Measurements from ENCODE around the gene KCNJ16. TPM values are rescaled to one million over a fixed set of nuclear protein-coding genes. Genes with fewer than 3 reads are reported as not detected.

The KCNJ16 gene
- total RNA-seq, 4 donors from 2014 or later, result 0.54 to 0.96 TPM; not detected in 2

DNA sequence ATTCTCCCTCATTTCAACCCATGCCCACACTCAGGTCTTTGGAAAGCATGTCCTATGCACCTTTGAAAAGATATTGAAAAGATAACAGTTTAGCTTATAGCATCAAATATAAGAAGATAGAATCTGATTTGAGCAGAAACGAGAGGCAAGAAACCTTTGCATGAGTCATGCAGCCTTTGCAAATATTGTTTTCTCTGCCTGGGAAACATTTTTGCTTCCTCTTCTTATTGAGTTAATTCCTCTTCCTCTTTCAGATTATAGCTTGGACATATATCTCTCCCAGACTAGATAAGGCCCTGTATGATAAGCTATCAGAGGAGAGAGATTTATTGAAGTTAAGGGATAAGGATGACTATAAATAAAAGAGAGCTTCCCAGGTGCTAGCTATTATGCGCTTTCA is 48.2 kb downstream of the KCNJ16 start:
- Histone ChIP-seq H3K9me3 (no peaks in the 10 kb centered on the region), H3K4me1 (no peaks in the 10 kb centered on the region), H3K36me3 (no peaks in the 10 kb centered on the region), H3K27ac (no peak overlapping the region), H3K4me3 (no peak overlapping the region), H3K27me3 (no peaks in the 10 kb centered on the region)
- no peak for TF ChIP-seq POLR2A (IDR thresholded peaks at IDR 0.05)
- no peak for TF ChIP-seq POLR2AphosphoS5 (IDR thresholded peaks at IDR 0.05)
- TF ChIP-seq, protein P1, sequence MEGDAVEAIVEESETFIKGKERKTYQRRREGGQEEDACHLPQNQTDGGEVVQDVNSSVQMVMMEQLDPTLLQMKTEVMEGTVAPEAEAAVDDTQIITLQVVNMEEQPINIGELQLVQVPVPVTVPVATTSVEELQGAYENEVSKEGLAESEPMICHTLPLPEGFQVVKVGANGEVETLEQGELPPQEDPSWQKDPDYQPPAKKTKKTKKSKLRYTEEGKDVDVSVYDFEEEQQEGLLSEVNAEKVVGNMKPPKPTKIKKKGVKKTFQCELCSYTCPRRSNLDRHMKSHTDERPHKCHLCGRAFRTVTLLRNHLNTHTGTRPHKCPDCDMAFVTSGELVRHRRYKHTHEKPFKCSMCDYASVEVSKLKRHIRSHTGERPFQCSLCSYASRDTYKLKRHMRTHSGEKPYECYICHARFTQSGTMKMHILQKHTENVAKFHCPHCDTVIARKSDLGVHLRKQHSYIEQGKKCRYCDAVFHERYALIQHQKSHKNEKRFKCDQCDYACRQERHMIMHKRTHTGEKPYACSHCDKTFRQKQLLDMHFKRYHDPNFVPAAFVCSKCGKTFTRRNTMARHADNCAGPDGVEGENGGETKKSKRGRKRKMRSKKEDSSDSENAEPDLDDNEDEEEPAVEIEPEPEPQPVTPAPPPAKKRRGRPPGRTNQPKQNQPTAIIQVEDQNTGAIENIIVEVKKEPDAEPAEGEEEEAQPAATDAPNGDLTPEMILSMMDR (IDR thresholded peaks at IDR 0.05), result no peak
- no peak for TF ChIP-seq EP300 (IDR thresholded peaks at IDR 0.05)
- no peak for ATAC-seq
- WGBS, 2 donors (ENCODE audit: low coverage in 1 of 2), result 67 to 83% methylated on average over 2 of the region's 2 CpGs

- TF ChIP-seq, protein P1 (IDR thresholded peaks at IDR 0.05), result no peak
- TF ChIP-seq EP300 (IDR thresholded peaks at IDR 0.05) (no peak), POLR2AphosphoS5 (IDR thresholded peaks at IDR 0.05) (no peak), POLR2A (IDR thresholded peaks at IDR 0.05) (no peak)
- H3K36me3 ChIP-seq, result no peaks in the 10 kb centered on the region
- H3K4me1 ChIP-seq, result no peaks in the 10 kb centered on the region
- ATAC-seq, result no peak
- no peaks in the 10 kb centered on the region for H3K27me3 ChIP-seq
- H3K9me3 ChIP-seq, result no peaks in the 10 kb centered on the region
- WGBS, 2 donors (ENCODE audit: low coverage in 1 of 2), result 72 to 93% methylated on average over 3 of the region's 3 CpGs
- no peak overlapping the region for H3K4me3 ChIP-seq
- H3K27ac ChIP-seq, result no peak overlapping the region
These were observed 49.7 kb downstream of the KCNJ16 start for GRCh38 chr17:70124723-70125122.

GRCh38 chr17:70127221-70127873 is 52.3 kb downstream of the KCNJ16 start:
- Histone ChIP-seq H3K27ac (no peak overlapping the region), H3K4me3 (no peak overlapping the region), H3K27me3 (no peaks in the 10 kb centered on the region), H3K9me3 (no peaks in the 10 kb centered on the region), H3K4me1 (no peaks in the 10 kb centered on the region), H3K36me3 (no peaks in the 10 kb centered on the region)
- no peak for ATAC-seq
- 96 to 99% methylated on average over 6 of the region's 6 CpGs for WGBS, 2 donors (ENCODE audit: low coverage in 1 of 2)
- TF ChIP-seq POLR2A (IDR thresholded peaks at IDR 0.05), result no peak
- TF ChIP-seq EP300 (IDR thresholded peaks at IDR 0.05), result no peak
- TF ChIP-seq POLR2AphosphoS5 (IDR thresholded peaks at IDR 0.05), result no peak
- TF ChIP-seq, protein P1 (IDR thresholded peaks at IDR 0.05), result no peak

DNA sequence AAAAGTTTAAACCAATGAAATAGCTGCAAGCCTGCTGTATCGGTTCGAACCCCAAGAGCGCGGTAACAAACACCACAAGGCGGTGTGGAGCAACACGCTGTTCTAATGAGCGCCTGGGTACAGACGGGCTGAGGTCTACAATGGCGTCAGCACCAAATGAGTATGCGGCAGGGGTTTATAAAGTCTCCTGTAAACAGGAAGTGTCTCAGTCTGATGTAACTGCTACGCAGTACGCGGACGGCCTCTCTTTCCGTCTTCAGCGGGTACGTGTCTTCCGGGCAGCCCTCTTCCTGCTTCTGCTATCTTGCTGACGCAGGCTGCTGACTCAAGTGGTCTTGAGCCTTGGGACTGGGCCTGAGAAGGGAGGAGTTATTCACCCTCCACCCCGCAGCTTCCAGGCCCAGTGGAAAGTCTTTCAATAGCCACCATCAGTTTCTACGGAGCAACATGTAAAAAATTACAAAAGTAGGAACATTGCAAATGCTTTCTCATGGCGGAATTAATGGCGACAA is 53.8 kb downstream of the KCNJ16 start:
- WGBS, 2 donors (ENCODE audit: low coverage in 1 of 2), result 96 to 97% methylated on average over 11 to 19 of the region's 23 CpGs
- Histone ChIP-seq H3K36me3 (no peaks in the 10 kb centered on the region), H3K27ac (no peak overlapping the region), H3K9me3 (no peaks in the 10 kb centered on the region), H3K4me3 (no peak overlapping the region), H3K27me3 (no peaks in the 10 kb centered on the region), H3K4me1 (no peaks in the 10 kb centered on the region)
- no peak for TF ChIP-seq POLR2A (IDR thresholded peaks at IDR 0.05)
- TF ChIP-seq POLR2AphosphoS5 (IDR thresholded peaks at IDR 0.05), result no peak
- TF ChIP-seq, protein P1 (IDR thresholded peaks at IDR 0.05), result no peak
- TF ChIP-seq EP300 (IDR thresholded peaks at IDR 0.05), result no peak
- ATAC-seq, result no peak

DNA sequence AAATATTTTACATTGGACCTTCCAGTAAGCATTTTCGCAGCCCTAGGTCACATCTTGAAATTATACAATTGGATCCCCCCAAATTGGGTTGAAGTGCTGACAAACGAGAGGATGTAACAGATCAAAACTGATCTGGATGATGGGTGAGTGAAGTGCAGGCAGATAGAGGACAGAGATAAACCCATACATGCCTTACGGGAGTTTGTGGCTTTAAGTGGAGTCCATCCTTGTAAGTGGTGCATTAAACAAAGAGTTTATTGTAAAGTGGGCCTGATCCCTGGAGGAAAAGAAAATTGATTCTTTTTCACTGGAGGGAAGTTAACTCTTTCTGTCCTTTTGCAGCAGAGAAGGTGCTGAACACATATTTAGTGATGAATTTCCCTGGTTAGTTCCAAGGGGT is 55.3 kb downstream of the KCNJ16 start:
- Histone ChIP-seq H3K27ac (no peak overlapping the region), H3K36me3 (no peaks in the 10 kb centered on the region), H3K27me3 (no peaks in the 10 kb centered on the region), H3K9me3 (no peaks in the 10 kb centered on the region), H3K4me3 (no peak overlapping the region), H3K4me1 (no peaks in the 10 kb centered on the region)
- no peak for ATAC-seq
- WGBS, 2 donors (ENCODE audit: low coverage in 1 of 2), result 50 to 70% methylated on average over 1 to 3 of the region's 3 CpGs
- TF ChIP-seq POLR2AphosphoS5 (IDR thresholded peaks at IDR 0.05) (no peak), POLR2A (IDR thresholded peaks at IDR 0.05) (no peak), EP300 (IDR thresholded peaks at IDR 0.05) (no peak)
- TF ChIP-seq, protein P1 (IDR thresholded peaks at IDR 0.05), result no peak
